ENCODE measurements around the gene TUBGCP6. TPM values are rescaled to one million over a fixed set of nuclear protein-coding genes. Genes with fewer than 3 reads are reported as not detected.
A peak's percentile ranks its signal among the peaks of the same experiment; 100 is the strongest.

TUBGCP6 gene
- total RNA-seq, 1 experiment from 2014 or later: 38.6 TPM

GRCh38 chr22:50242406-50242949 lies 2.3 kb downstream of the TUBGCP6 start (continued):
- TF ChIP-seq EGR1 (IDR thresholded peaks at IDR 0.05; ENCODE audit: low read depth) (no peak), EZH2 (IDR thresholded peaks at IDR 0.05) (no peak), POLR2AphosphoS5 (IDR thresholded peaks at IDR 0.05; ENCODE audit: low read depth, low read length) (no peak)

- DNase-seq (ENCODE audit: low read depth, low spot score) (no peak), ATAC-seq (no peak)
- CTCF ChIA-PET: no interaction called here
- no TSS peak for BruUV-seq (replicated peaks)
- Histone ChIP-seq H3K36me3 (ENCODE audit: control insufficient read depth in 1 of 2, insufficient read depth in 2 of 2, low read length in 2 of 2) (peaks cover 7 to 17% of the 10 kb centered on the region in 2 experiments; a peak in 2 of 4 replicates), H3K79me2 (ENCODE audit: insufficient read depth, low read length) (peaks cover 94% of the 10 kb centered on the region), H3K4me2 (ENCODE audit: low read length) (no peak overlapping the region), H4K20me1 (ENCODE audit: insufficient read depth) (no peaks in the 10 kb centered on the region), H2AFZ (ENCODE audit: low read depth, low read length, poor library complexity, severe bottlenecking) (no peak overlapping the region), H3K4me1 (ENCODE audit: control insufficient read depth in 1 of 2, insufficient read depth in 2 of 2, low read length in 2 of 2) (peaks cover 7 to 17% of the 10 kb centered on the region in 2 experiments), H3K27ac (ENCODE audit: low read depth, low read length) (no peak overlapping the region), H3K9me3 (ENCODE audit: control insufficient read depth in 1 of 2, insufficient read depth in 1 of 2, low read depth in 1 of 2, low read length in 2 of 2) (peaks cover 0 to 4% of the 10 kb centered on the region in 2 experiments; a peak in 1 of 4 replicates), H3K9me2 (ENCODE audit: insufficient read depth) (no peaks in the 10 kb centered on the region), H3K4me3 (replicated peaks in 1 of 2; ENCODE audit: low read depth in 1 of 2, low read length in 2 of 2) (no peak overlapping the region), H3K9ac (ENCODE audit: low read length) (no peak overlapping the region), H3K27me3 (ENCODE audit: insufficient read depth, low read length) (no peaks in the 10 kb centered on the region)
- POLR2A ChIA-PET: no interaction called here
- RAD21 ChIA-PET (ENCODE audit: low non-redundant PET in 1 of 2, low total read pairs in 2 of 2, uncharacterized antibody in 2 of 2, unreplicated experiment in 2 of 2): no interaction called here
- TF ChIP-seq RAD21 (IDR thresholded peaks at IDR 0.05; ENCODE audit: low read depth): no peak
- no peak for TF ChIP-seq POLR2A (IDR thresholded peaks at IDR 0.05; ENCODE audit: borderline replicate concordance, extremely low read depth, insufficient read depth, insufficient read length)
- TF ChIP-seq SIN3A (IDR thresholded peaks at IDR 0.05; ENCODE audit: low read depth): no peak
- intact Hi-C loops (cut with micrococcal nuclease): no loop called here
Measured at GRCh38 chr22:50238755-50239154, 6.1 kb downstream of the TUBGCP6 start.

- peaks cover 7 to 19% of the 10 kb centered on the region in 2 experiments; a peak in 2 of 4 replicates for H3K36me3 ChIP-seq (ENCODE audit: control insufficient read depth in 1 of 2, insufficient read depth in 2 of 2, low read length in 2 of 2)
- H2AFZ ChIP-seq (ENCODE audit: low read depth, low read length, poor library complexity, severe bottlenecking): no peak overlapping the region
- DNase-seq (ENCODE audit: low read depth, low spot score): no peak
- no peak for TF ChIP-seq POLR2A (IDR thresholded peaks at IDR 0.05; ENCODE audit: borderline replicate concordance, extremely low read depth, insufficient read depth, insufficient read length)
- TF ChIP-seq RAD21 (IDR thresholded peaks at IDR 0.05; ENCODE audit: low read depth): peak; percentile 35
- peak; percentile 40 to 59 (median 50); a peak in 5 of 6 replicates for TF ChIP-seq CTCF (IDR thresholded peaks at IDR 0.05 in 2 of 3, conservative IDR thresholded peaks at IDR 0.05 in 1 of 3; ENCODE audit: borderline replicate concordance in 1 of 3, insufficient read depth in 1 of 3, low read depth in 2 of 3, low read length in 2 of 3)
- no peaks in the 10 kb centered on the region for H3K9me2 ChIP-seq (ENCODE audit: insufficient read depth)
- H3K9me3 ChIP-seq (ENCODE audit: control insufficient read depth in 1 of 2, insufficient read depth in 1 of 2, low read depth in 1 of 2, low read length in 2 of 2): peaks cover 0 to 4% of the 10 kb centered on the region in 2 experiments; a peak in 1 of 4 replicates
- H3K4me2 ChIP-seq (ENCODE audit: low read length): no peak overlapping the region
- POLR2A ChIA-PET: no interaction called here
- H3K4me1 ChIP-seq (ENCODE audit: control insufficient read depth in 1 of 2, insufficient read depth in 2 of 2, low read length in 2 of 2): peaks cover 3 to 7% of the 10 kb centered on the region in 2 experiments; a peak in 1 of 4 replicates
- intact Hi-C loops (cut with micrococcal nuclease): no loop called here
- no peaks in the 10 kb centered on the region for H4K20me1 ChIP-seq (ENCODE audit: insufficient read depth)
- CTCF ChIA-PET: interaction anchor here (0.6 to 1.2 kb wide), 3 partner anchors 88 to 306 kb away, joined by 3 to 4 read pairs (median 3); no protein-coding TSS in a partner anchor
- H3K27ac ChIP-seq (ENCODE audit: low read depth, low read length): no peak overlapping the region
- ATAC-seq: 0 out of 2 replicates have a peak, but pooled peaks have one; percentile 30
- no TSS peak for BruUV-seq (replicated peaks)
- H3K9ac ChIP-seq (ENCODE audit: low read length): no peak overlapping the region
- H3K27me3 ChIP-seq (ENCODE audit: insufficient read depth, low read length): no peaks in the 10 kb centered on the region
- H3K79me2 ChIP-seq (ENCODE audit: insufficient read depth, low read length): peaks cover 89% of the 10 kb centered on the region
- no peak overlapping the region for H3K4me3 ChIP-seq (replicated peaks in 1 of 2; ENCODE audit: low read depth in 1 of 2, low read length in 2 of 2)
- RAD21 ChIA-PET (ENCODE audit: low non-redundant PET in 1 of 2, low total read pairs in 2 of 2, uncharacterized antibody in 2 of 2, unreplicated experiment in 2 of 2): interaction anchor here in 1 of 2 experiments (0.6 to 1.0 kb wide), 2 partner anchors 59 to 88 kb away, joined by 3 read pairs; no protein-coding TSS in a partner anchor
Measured at GRCh38 chr22:50236731-50237409, 8.0 kb downstream of the TUBGCP6 start.

All from HCT116 (cell line).